HG03342 (cell line): ENCODE results near the gene KMT2D.
"Not testable (repeated sequence)": the region's sequence is repeated elsewhere in the genome, so short reads cannot be mapped to it uniquely, and the experiment has no call there.

Experiments used
- ATAC-seq: cut with Tn5 transposase; IDR thresholded peaks from one replicate; pipeline ENCODE4 v1.9.1; 2021; ENCODE audit warnings: mild to moderate bottlenecking, moderate library complexity; ENCODE audit not compliant: unreplicated experiment

KMT2D gene

DNA sequence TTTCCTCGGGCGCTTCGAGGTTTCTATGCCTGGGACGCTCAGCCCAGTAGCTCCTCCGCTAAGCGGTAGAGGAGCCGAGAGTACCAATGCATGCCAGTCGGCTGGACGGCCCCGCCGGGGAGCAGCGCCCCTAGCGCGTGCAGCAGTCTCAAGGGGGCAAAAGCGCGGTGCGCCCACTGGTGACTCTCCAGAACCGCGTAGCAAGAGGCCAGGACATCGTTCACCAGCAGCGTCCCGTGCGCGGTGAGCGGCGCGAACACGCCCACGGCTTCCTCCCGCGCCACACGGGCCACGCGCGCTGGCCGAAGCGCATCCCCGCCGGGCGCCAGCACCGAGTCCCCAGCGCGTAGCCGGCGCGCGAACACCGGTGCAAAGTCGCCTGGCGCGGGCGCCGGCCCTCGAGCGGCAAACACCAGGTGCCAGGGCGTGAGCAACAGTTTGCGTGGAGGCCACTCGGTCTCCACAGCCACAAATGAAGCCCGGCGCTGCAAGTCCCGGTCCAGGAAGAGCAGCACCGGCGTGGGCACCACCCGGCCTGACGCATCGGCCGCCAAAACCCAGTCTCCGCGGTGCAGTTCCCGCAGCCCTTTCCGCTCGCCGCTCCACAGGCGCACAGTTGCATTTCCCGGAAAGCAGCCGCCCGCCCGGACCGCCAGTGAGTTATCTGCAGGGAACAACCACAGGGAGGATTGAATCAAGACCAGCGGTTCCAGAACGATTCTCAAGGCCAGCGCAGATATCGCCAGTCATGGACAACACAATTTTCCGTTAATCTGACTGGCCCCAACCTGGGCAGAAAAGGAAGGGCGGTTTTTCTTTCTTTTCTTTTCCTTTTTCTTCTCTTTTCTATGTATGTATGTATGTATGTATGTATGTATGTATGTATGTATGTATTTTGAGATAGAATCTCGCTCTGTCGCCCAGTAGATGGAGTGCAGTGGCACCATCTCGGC lies 29.5 kb upstream of the KMT2D start:
- no peak for ATAC-seq

- no peak for ATAC-seq
These were observed 28.3 kb upstream of the KMT2D start for GRCh38 chr12:49088932-49089330.

GRCh38 chr12:49088150-49088931 lies 27.7 kb upstream of the KMT2D start:
- ATAC-seq = peak; percentile 87

DNA sequence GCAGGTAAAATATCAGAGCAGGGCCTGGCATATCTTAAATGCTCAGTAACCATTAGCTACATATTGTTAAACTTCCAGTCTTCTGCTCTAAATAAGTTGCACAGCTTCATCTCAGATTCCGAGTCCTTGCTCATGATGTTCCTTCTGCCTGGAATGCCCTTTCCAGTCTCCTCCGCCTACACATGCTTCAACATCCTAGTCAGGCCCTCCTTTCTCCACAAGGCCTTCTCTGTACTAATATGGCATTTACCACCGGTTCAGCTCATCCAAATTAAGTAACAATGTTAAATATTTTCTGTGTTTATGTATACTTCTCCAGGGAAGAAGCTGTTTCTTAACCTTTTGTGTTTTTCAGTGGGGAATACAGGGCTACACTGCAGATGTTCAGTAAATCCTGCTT lies 25.5 kb upstream of the KMT2D start:
- ATAC-seq = no peak

- no peak for ATAC-seq
These were observed 23.8 kb upstream of the KMT2D start for GRCh38 chr12:49084438-49084837.

DNA sequence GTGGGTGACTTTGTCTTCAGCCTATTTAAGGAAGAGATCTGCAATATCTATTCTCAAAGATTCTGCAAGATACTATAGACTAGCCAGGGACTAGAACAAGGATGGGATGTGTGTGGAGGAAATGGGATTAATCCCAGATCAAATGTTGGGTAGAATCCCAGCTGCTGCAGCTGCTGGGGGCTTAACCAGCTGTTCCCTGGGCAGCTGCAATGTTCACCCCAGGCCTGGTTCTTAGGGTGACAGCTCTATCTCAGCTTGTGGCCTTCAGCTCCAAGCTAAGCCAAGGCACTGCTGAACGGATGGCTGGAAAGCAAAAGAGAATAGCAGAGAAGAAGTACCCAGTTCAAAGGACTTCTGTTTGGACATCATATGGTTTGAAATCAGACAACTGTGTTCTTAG lies 19.2 kb upstream of the KMT2D start:
- ATAC-seq = no peak

DNA sequence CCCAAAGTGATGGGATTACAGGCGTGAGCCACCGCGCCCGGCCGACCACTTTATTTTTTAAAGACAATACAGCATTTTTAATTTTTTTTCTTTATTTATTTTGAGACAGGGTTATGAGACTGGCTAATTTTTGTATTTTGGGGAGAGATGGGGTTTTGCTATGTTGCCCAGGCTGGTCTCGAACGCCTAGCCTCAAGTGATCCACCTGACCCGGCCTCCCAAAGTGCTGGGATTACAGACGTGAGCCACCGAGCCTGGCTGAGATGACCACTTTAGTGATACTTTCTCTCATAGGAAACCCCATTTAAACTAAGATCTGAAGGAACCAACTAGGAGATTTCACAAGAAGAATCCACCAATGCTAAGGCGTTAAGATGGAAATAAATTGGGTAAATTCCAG lies 10.4 kb upstream of the KMT2D start:
- no peak for ATAC-seq

GRCh38 chr12:49069507-49070346 lies 9.1 kb upstream of the KMT2D start, which contains the start of gene RHEBL1:
Gene RHEBL1 (minus strand): TSS chr12:49069979. CDS start chr12:49069785, 194 bp downstream.
- peak; percentile 97 for ATAC-seq

DNA sequence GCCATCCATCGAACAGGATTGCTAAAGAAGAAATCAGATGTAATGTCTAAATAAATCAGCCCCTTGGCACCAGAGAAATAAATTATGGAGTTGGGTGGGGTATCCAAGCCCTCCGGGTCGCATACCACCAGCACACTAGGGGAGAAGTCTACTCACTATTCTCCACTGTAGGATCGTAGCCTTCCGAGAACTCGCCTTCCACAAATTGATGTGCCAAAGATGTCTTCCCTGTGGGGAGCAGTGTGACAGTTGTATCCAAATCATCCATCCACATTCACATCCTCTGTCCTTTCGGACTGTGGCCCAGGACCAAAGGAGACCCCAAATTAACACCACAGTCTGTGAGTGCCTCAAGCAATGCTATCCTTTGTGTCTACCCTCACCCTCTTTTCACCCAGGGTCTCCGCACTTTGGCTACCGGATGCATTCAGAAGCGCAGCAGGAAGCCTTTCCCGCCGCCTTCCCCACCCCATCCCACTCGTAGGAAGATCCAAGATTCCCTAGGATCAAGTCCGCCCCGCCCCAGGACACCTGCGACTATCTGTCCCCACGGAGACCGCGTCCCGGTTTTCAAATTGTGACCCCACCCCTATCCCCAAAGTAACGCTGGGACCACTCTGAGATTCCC lies 8.4 kb upstream of the KMT2D start:
- ATAC-seq = no peak

DNA sequence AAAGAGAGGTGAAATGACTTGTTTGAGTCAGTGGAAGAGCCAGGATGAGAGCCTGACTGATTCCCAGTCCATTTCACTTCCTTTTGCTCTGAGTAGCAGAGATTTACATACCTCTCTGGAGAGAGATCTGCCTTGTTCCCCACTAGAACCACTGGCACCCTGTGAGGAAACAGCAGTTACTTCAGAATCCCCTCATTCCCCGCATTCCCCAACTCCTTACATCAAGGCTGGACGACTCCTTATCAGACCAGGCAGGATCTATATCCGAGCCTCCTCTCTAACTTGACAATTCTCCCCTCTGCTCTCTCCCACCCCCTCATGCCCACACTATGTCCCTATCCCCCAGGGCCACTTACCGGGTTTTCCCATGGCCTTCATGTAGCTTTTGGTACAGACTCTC lies 5.5 kb upstream of the KMT2D start:
- ATAC-seq = no peak

- no peak for ATAC-seq
These were observed 4.2 kb upstream of the KMT2D start for GRCh38 chr12:49064767-49065152.

- not testable (repeated sequence) for ATAC-seq
These were observed 1.3 kb upstream of the KMT2D start for GRCh38 chr12:49061916-49062315.

- ATAC-seq = no peak
These were observed 610 bp upstream of the KMT2D start for GRCh38 chr12:49061157-49061650.

GRCh38 chr12:49059299-49060171 lies 1.1 kb downstream of the KMT2D start:
- ATAC-seq = peak; percentile 7

GRCh38 chr12:49059045-49059298 lies 1.6 kb downstream of the KMT2D start:
- no peak for ATAC-seq

DNA sequence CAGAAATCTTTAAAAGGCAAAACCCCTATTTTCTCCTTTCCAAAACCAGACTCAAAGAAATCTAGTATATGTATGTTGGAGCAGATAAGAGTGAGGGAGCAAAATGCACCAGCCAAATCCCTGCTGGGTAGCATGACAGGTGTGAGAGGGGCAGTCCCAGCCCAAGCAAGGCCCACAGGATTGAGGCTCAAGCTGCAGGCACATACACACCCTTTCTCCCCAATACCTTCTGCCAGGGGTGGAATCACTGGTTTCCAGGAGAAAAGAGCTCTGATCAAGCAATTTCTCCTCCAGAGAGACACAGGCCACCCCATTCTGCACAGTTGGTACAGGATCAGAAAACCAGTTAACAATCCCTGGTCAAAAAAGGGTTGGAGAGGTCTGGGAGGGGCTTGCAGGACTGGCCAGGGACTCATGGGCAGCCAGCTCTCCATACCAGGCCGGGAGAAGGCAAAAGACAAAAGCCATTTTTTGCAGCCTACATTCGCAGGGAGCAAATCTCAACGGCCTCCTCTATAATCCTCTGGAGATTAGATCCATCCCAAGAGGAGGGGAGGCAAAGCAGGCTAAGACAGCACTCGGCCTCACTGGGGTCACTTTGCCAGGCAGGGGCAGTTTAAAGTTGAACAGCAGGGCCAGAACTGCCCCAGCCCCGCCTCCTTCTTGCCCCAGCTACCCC lies 2.1 kb downstream of the KMT2D start:
- no peak for ATAC-seq

GRCh38 chr12:49057888-49058287 lies 2.7 kb downstream of the KMT2D start:
- ATAC-seq = no peak

DNA sequence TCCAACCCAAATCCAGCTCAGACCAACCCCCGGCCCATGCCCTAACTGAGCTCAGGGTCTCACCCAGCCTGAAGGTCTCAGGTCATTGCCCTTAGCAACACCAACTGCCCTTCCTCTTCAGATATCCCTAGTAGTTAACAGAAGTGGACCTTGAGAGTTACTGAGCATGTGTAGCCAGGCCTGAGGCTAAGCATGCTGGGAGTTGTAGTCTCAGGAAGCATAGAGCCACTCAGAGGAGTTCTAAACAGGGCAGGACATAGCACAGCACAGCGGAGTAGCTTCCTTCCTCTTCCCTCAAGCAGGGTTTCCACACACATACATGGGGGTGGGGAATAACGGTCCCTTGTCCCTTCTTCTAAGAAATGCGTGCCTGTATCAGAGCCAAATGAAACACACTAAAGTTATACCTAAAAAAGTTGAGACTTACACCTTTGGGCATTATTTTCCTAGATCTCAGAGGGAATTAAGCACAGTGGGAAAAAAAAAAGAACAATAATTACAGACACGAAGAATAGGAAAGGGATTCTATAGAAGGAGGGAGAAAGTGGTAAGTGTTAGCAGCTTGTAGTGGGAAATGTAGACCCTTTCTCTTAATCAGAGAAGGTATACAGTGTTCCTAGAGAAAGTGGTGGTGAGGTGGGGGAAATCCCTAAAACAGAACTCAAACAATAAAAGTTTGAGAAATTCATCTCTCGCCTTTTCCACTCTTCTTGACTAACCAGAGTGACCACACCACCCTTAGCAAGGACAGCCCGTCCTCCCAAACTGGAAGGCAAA lies 4.4 kb downstream of the KMT2D start:
- peak; percentile 60 for ATAC-seq
